B cell (primary cell): ENCODE results near the gene SPAG6. TPM values are rescaled to one million over a fixed set of nuclear protein-coding genes. Genes with fewer than 3 reads are reported as not detected.

Experiments used
- ATAC-seq: fragments of 200-7000 bp; cut with Tn5 transposase; one replicate; pipeline ENCODE4 v1.10.0; 2021; ENCODE audit warnings: low read depth, mild to moderate bottlenecking, moderate number of reproducible peaks, moderate library complexity
- CTCF ChIA-PET: fragments of 350-600 bp; sonication (Branson Sonifier 250); formaldehyde crosslinking; loops from one replicate; lab custom pipeline; 2021; ENCODE audit warnings: antibody characterized with exemption, inconsistent platforms; lab: Charles Lee
- POLR2A ChIA-PET: fragments of 350-600 bp; sonication (Branson Sonifier 250); formaldehyde crosslinking; loops from one replicate; lab custom pipeline; 2021; ENCODE audit warnings: antibody characterized with exemption; lab: Charles Lee
- DNase-seq: peaks from one replicate; pipeline ENCODE4 v3.0.0; 2013
- H2AFZ ChIP-seq: 2 replicates; pipeline ENCODE4 v1.6.1; 2012; ENCODE audit warnings: mild to moderate bottlenecking, low read depth, low read length; ENCODE audit not compliant: insufficient read depth, poor library complexity, severe bottlenecking
- H3K27ac ChIP-seq, 2 donors: 1 replicate in 1 of 2; 2 replicates in 1 of 2; pipeline ENCODE4 v1.5.1; 2012 to 2013; ENCODE audit warnings: low read length in 2 of 2, mild to moderate bottlenecking in 2 of 2, moderate library complexity in 1 of 2
- H3K27me3 ChIP-seq, 4 experiments: fragments of 200-600 bp in 1 of 4; sonication (generic) in 1 of 4; replicated peaks in 1 of 4; 1 replicate in 2 of 4; 2 replicates in 2 of 4; pipeline versions ENCODE4 v1.6.1 to v1.7.0; 2013 to 2016; ENCODE audit warnings: low read length in 3 of 4, mild to moderate bottlenecking in 2 of 4, mixed read lengths in 1 of 4, moderate library complexity in 1 of 4; ENCODE audit not compliant: insufficient read depth in 4 of 4, control insufficient read depth in 3 of 4; ENCODE audit errors: control extremely low read depth in 1 of 4
- H3K36me3 ChIP-seq, 2 experiments: replicated peaks in 1 of 2; 1 replicate in 1 of 2; 2 replicates in 1 of 2; pipeline versions ENCODE4 v1.6.1 to v1.7.1; 2013; ENCODE audit warnings: low read length in 1 of 2; ENCODE audit not compliant: insufficient read depth in 2 of 2, control insufficient read depth in 1 of 2; ENCODE audit errors: control extremely low read depth in 1 of 2, extremely low read depth in 1 of 2
- H3K4me1 ChIP-seq, 2 donors: fragments of 200-600 bp in 1 of 2; sonication (generic) in 1 of 2; 1 replicate in 1 of 2; 2 replicates in 1 of 2; pipeline versions ENCODE4 v1.5.1 to v1.6.1; 2013 to 2017; ENCODE audit warnings: low read length in 2 of 2; ENCODE audit not compliant: control insufficient read depth in 2 of 2, insufficient read depth in 2 of 2
- H3K4me2 ChIP-seq: replicated peaks from 2 replicates; pipeline ENCODE3; 2012; ENCODE audit warnings: mild to moderate bottlenecking, low read depth, low read length; ENCODE audit not compliant: poor library complexity, severe bottlenecking
- H3K4me3 ChIP-seq, 5 experiments: fragments of 200-600 bp in 1 of 5; sonication (generic) in 1 of 5; 1 replicate in 3 of 5; 2 replicates in 2 of 5; pipeline versions ENCODE4 v1.5.1 to v1.7.0; 2011 to 2016; ENCODE audit warnings: low read length in 4 of 5, mild to moderate bottlenecking in 4 of 5, low read depth in 2 of 5, control low read depth in 1 of 5, moderate library complexity in 1 of 5; ENCODE audit not compliant: insufficient read depth in 1 of 5; ENCODE audit errors: control extremely low read depth in 1 of 5, extremely low read depth in 1 of 5
- H3K79me2 ChIP-seq: fragments of 200-600 bp; sonication (generic); one replicate; pipeline ENCODE4 v1.6.0; 2016; ENCODE audit warnings: low read length; ENCODE audit not compliant: control insufficient read depth, insufficient read depth
- H3K9ac ChIP-seq: fragments of 200-600 bp; sonication (generic); 2 replicates; pipeline ENCODE4 v1.6.1; 2017; ENCODE audit warnings: mild to moderate bottlenecking, low read length, moderate library complexity
- H3K9me3 ChIP-seq, 3 donors: one replicate each; pipeline versions ENCODE4 v1.6.1 to v1.7.1; 2013; ENCODE audit warnings: low read length in 2 of 3; ENCODE audit not compliant: control insufficient read depth in 2 of 3, insufficient read depth in 1 of 3; ENCODE audit errors: control extremely low read depth in 1 of 3
- H4K20me1 ChIP-seq: 2 replicates; pipeline ENCODE4 v1.6.0; 2012; ENCODE audit warnings: mild to moderate bottlenecking, low read length; ENCODE audit not compliant: insufficient read depth, control insufficient read depth, poor library complexity, severe bottlenecking
- H3K27ac Mint-ChIP-seq: one replicate; pipeline ENCODE4 v1.8.0; 2021; ENCODE audit warnings: mixed read lengths
- H3K27me3 Mint-ChIP-seq: one replicate; pipeline ENCODE4 v1.8.0; 2021; ENCODE audit warnings: mixed read lengths
- H3K4me1 Mint-ChIP-seq: one replicate; pipeline ENCODE4 v1.8.0; 2021; ENCODE audit warnings: mixed read lengths
- H3K4me3 Mint-ChIP-seq: one replicate; pipeline ENCODE4 v1.8.0; 2021; ENCODE audit warnings: mixed read lengths
- H3K9me3 Mint-ChIP-seq: one replicate; pipeline ENCODE4 v1.8.0; 2022; ENCODE audit warnings: mixed read lengths; ENCODE audit not compliant: insufficient read depth
- EZH2 ChIP-seq: IDR thresholded peaks from 2 replicates; pipeline ENCODE4 v1.6.1; 2012; ENCODE audit warnings: borderline replicate concordance, low read depth, mild to moderate bottlenecking, moderate library complexity, low read length; ENCODE audit not compliant: insufficient read depth, poor library complexity, severe bottlenecking
- WGBS: methylation state at CpG from one replicate; pipeline ENCODE4 v1.1.5; 2013; ENCODE audit warnings: missing lambda C conversion rate; ENCODE audit not compliant: insufficient coverage; 5-methylcytosine and 5-hydroxymethylcytosine counted together
- intact Hi-C: fragments of 100-400 bp; cut with micrococcal nuclease; formaldehyde crosslinking; loops from one replicate; pipeline ENCODE4 v1.10.0; 2022
- polyA plus RNA-seq: library from polyadenylated mRNA; depleted of rRNA; stranded (reverse); fragments of >200 nt; gene quantifications from 2 replicates; pipeline ENCODE4 v1.2.3, GENCODE V29; 2012
- total RNA-seq, 2 donors: library from RNA; stranded (reverse); fragments of 120-200 nt in 1 of 2; gene quantifications; 1 replicate in 1 of 2; 2 replicates in 1 of 2; pipeline versions ENCODE4 v1.2.3 to v1.2.4, GENCODE V29; 2013 to 2022
- TF ChIP-seq, protein P1 (sequence below): fragments of 200-600 bp; IDR thresholded peaks from one replicate; pipeline ENCODE4 v1.8.0; 2022; ENCODE audit warnings: antibody characterized with exemption, mild to moderate bottlenecking

The SPAG6 gene
- total and polyA plus RNA-seq, 2 donors (not counting 1 experiment from before 2014, with no cell fraction given): not detected

DNA sequence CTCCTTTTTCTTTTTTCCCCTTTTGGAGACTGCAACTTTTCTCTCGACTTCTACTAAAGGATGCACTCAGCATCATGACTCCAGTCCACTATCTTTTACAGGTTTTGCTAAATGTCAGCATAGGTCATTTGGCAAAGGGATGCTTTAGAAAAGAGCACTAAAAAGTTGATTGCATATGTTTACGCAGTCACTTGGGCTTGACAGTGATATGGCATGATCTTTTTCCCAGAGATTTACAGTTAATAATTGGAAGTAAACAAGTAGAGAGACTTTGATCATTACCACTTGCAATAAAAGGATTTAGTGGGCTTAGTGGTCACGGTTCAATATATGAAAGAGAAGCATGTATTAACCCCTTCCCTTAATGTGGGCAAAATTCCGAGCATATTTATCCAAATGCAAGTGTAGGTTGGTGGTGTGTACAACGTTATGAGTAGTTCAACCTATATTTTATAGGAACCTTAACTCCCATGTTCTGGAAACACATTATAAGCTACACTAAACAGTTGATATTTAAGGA, 22.6 kb upstream of the SPAG6 start:
- ChIA-PET CTCF (interaction anchor here (1.1 kb wide), 1 partner anchor 17 kb away, joined by 3 read pairs; no protein-coding TSS in a partner anchor), POLR2A (interaction anchor here (0.6 to 5.0 kb wide), 6 partner anchors 11 to 316 kb away, joined by 3 to 28 read pairs (median 10); no protein-coding TSS in a partner anchor)
- no peak for ATAC-seq
- H3K9me3 ChIP-seq: no peaks in the 10 kb centered on the region
- no peak overlapping the region for H3K27ac ChIP-seq
- Mint-ChIP-seq H3K4me1 (peaks cover 56% of the 10 kb centered on the region), H3K9me3 (no peaks in the 10 kb centered on the region), H3K27ac (peak overlapping the region; percentile 89), H3K27me3 (no peaks in the 10 kb centered on the region), H3K4me3 (peak overlapping the region; percentile 93)
- H3K4me2 ChIP-seq: peak overlapping the region; percentile 88
- 80% methylated on average over 1 of the region's 5 CpGs for WGBS
- peaks cover 13% of the 10 kb centered on the region for H4K20me1 ChIP-seq
- H3K27me3 ChIP-seq: peaks cover 0 to 16% (median 4%) of the 10 kb centered on the region in 4 experiments
- TF ChIP-seq EZH2: no peak
- TF ChIP-seq, protein P1, sequence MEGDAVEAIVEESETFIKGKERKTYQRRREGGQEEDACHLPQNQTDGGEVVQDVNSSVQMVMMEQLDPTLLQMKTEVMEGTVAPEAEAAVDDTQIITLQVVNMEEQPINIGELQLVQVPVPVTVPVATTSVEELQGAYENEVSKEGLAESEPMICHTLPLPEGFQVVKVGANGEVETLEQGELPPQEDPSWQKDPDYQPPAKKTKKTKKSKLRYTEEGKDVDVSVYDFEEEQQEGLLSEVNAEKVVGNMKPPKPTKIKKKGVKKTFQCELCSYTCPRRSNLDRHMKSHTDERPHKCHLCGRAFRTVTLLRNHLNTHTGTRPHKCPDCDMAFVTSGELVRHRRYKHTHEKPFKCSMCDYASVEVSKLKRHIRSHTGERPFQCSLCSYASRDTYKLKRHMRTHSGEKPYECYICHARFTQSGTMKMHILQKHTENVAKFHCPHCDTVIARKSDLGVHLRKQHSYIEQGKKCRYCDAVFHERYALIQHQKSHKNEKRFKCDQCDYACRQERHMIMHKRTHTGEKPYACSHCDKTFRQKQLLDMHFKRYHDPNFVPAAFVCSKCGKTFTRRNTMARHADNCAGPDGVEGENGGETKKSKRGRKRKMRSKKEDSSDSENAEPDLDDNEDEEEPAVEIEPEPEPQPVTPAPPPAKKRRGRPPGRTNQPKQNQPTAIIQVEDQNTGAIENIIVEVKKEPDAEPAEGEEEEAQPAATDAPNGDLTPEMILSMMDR: no peak
- DNase-seq: peak; percentile 10
- H3K79me2 ChIP-seq: peaks cover 18% of the 10 kb centered on the region
- H3K9ac ChIP-seq: peak overlapping the region; percentile 71
- peak overlapping the region; percentile 35 to 72 (median 62) for H3K4me3 ChIP-seq
- intact Hi-C loops: loop anchor here (5.0 kb wide), 1 partner anchor 1115 kb away; the partner anchor contains the start of gene OTUD1
- peaks cover 46 to 47% of the 10 kb centered on the region in 2 donors for H3K4me1 ChIP-seq
- peak overlapping the region; percentile 72 for H2AFZ ChIP-seq
- H3K36me3 ChIP-seq: peaks cover 0 to 3% of the 10 kb centered on the region in 2 experiments
